NOMO-1 treated with DMSO at 0.1 percent for 48 hours (cell line): ENCODE measurements around the gene LAYN.
A peak's percentile ranks its signal among the peaks of the same experiment; 100 is the strongest.

Experiments
- DNase-seq: peaks from one replicate; lab custom pipeline; 2025; ENCODE audit not compliant: unreplicated experiment; lab: John Stamatoyannopoulos, UW

The LAYN gene, protein sequence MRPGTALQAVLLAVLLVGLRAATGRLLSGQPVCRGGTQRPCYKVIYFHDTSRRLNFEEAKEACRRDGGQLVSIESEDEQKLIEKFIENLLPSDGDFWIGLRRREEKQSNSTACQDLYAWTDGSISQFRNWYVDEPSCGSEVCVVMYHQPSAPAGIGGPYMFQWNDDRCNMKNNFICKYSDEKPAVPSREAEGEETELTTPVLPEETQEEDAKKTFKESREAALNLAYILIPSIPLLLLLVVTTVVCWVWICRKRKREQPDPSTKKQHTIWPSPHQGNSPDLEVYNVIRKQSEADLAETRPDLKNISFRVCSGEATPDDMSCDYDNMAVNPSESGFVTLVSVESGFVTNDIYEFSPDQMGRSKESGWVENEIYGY

DNA sequence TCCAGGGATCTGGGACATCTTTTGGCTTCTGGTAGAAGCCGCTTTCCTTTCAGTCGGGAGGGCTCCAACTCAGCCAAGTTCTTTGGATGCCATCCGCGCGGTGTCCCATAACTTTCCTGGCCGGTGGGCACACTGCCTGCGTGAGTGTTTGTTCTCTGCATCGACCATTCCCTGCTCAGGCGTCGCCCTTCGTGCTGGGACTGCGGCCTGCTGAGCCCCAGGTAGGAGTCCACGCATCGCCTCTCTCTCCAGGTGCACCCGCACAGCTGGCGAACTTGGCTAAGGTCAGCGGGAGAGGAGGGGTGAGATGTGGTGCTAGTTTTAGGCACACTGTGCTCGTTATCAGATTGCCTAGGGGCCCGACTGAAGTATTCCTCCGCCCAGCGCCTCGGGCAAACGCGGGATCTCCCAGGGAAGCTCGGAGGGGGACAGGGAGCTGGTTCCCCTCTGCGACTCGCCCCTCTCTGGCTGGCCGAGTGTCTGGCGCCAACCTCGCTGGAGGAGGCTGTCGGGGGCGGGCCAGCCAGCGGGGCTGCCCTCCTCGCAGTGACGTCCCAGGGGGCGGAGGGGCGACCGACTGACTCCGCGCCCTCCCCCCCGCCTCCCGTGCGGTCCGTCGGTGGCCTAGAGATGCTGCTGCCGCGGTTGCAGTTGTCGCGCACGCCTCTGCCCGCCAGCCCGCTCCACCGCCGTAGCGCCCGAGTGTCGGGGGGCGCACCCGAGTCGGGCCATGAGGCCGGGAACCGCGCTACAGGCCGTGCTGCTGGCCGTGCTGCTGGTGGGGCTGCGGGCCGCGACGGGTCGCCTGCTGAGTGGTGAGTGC lies at the start of gene LAYN:
LAYN (plus strand) TSS at position 607 of the 823 bp plus-strand sequence; CDS start at position 731, 124 bp downstream.
- DNase-seq = no peak

DNA sequence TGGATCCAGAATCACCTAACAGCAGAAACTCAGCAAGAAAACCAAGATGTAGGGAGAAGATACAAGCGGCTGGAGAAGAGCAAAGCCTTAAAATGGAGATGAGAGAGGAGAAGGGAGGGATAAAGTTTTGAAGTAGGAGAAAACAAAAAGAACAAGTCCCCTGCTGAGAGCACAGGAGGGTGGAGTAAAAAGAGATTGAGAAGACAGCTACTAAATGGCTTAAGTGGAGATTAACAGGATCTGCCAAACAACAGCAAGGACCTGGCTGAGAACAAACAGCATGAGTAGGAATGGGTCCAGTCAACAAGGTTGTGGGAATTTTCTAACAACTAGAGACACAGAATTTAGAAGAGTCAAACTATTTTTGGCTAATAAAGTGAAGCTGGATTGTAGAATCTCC lies 46.5 kb upstream of the LAYN start:
- DNase-seq = no peak

DNA sequence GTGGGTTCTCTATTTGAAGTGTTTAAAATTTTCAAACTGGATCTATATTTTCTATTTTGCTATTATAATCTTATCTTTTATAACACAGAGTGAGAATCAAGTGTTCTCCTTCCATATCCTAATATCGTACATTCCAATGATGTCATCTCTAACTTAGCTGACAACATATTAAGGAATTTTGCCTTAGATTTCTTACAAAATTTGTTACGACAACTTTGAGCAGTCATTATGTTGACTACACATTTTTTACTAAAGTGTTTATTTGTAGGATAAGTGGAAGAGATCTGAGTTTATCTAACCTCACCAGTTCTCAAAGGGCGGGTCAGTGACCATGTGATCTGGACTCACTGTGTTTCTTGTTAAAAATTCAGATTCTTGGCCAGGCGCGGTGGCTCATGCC lies 41.0 kb upstream of the LAYN start:
- DNase-seq = no peak

DNA sequence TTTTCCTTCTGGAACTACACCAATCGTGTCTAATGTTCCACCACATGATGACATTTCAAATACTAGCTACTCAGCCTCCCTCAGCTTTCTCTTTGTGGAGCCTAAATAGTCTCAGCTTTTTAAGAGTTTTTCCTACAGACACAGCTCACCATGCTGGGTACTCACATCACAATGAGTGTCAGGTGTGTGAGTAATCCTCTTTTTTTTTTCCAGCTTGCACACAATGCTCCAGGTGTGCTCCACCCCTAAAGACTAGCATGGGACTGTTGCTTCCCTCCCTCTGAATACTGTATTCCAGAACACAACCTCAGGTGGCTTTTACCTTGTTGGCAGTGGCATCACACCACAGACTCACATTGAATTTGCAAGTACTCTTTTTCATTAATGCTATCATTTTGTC lies 40.0 kb upstream of the LAYN start:
- DNase-seq = no peak

DNA sequence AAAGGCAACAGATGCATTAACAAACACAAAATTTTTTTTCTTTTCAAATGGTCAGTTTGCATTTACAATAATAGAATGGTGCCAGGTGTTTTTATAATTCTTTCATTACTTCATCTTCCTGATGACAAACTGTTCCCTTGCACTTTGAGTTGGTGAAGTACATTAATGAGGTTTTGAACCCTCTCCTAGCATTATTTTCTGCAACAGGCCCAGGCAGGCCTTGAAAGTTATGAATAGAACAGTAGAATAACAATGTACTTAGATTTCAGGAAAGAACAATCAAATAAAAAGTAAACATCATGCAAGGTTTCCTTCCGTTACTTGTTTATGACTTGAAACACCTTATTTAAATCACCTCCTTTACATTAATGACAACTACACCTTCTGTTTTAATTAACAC lies 37.9 kb upstream of the LAYN start:
- DNase-seq = no peak

DNA sequence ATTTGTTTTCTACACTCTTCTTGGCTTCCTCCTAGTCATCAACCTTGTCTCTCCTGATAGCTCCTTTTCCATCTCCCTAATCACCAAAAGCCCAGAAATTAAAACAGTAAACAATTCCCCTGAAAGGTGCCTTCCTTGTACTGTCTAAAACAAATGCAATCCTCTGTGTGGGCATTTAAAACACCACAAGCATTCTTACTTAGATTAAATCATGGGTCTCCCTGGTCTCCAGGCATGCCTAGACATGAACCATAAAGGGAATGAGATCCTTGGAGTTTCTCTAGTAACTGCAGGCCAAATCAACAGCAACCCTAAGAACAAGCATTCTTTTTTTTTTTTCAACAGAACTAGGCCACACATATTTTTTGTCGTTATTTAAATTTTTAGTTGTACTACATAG lies 30.2 kb upstream of the LAYN start:
- no peak for DNase-seq

DNA sequence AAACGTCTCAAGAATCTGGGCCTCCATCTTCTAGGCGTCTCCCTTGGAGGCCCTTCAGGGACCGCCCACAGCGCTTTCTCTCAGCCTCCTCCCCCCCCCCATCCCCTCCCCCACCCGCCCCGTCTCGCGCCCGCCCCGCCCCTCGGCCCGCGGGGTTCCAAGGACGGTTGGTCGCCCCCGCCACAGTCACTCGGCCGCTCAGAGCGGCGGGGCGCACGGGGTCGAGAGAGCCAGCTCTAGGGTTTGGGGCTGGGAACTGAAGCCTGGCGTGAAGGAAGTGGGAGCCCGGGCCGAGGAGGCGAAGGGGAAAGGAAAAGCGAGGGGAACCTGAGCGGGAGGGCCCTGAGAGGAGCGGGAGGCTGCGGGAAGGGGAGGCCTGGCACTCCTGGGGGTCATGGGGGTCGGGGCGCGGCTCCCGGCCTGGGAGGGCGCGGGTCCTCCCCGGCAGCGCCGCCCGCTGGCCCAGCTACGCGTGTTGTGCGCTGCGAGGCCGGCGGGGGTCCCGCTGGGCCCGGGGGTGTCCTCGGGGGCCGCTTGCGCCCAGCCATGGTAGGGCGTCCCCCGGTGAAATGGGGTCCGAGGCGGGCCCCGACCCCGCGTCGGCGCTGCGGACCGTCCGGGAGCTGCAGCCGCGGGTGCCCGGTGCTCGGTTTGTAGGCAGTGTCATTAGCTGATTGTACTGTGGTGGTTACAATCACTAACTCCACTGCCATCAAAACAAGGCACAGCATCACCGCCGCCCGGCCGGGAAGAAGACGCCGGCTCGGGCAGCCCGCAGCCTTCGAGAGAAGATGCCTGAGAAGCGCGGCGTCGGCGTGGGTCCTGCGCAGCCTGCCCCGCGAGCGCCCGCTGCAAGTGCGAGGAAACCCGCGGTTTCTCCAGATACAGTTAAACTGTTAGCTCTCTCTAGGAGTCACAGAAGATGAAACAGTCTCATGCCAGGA lies 28.0 kb upstream of the LAYN start, which contains the start of gene BTG4:
BTG4 (minus strand) TSS at position 91 of the 944 bp plus-strand sequence. CDS start 13,610 bp downstream, outside the sequence.
- no peak for DNase-seq

DNA sequence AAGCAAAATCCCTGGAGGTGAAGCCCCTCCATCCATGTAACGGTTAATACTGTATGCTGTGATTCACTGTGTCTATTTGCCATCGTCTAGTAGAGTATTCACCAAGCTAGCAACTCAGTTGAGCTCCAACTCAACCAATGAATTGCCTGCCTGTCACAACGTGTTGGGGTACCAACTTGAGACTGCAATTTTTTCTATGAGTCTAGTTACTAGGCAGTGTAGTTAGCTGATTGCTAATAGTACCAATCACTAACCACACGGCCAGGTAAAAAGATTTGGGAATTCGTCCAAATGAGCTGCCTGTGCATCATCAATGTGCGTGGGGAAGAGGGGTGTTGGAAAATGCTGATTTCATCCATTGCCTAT lies 27.3 kb upstream of the LAYN start:
- no peak for DNase-seq

DNA sequence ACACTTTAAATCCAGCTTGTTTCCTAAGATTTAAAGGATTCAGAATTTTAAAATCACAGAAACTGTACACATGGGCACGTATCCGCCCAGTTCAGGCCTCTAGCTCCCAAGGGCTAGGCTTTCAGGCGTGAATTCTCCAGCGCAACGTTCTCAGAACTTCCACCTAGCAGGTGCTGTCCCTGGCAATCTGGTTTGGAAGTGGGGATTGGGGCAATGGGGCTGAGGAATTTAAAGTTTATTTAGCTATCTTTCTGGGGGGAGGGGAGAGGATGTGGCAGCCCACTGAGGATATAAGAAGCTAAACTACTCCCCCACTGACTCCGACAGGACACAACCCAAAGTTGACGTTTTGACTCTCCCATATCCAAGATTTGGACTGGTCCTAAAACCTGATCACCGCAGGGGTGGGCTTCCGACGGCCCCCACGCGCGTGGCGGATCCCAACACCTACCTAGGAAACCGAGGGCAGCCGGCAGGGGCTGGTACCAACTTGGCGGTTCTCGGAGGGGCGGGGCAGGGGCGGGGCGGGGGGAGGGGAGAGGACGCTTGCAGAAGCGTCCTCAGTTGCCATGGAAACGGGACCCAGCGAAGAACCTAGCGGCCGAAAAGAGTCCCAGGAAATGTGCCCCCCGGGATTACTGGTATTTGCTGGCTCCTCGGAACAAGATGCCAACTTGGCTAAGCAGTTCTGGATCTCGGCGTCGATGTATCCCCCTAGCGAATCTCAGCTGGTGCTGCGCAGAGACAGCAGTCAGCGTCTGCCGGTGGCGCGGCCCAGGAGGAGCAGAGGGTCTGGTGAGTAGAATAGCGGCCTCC lies 26.1 kb upstream of the LAYN start, which contains the start of gene HOATZ:
HOATZ (plus strand) TSS at position 563 of the 816 bp plus-strand sequence; CDS start at position 570, 7 bp downstream.
- no peak for DNase-seq

DNA sequence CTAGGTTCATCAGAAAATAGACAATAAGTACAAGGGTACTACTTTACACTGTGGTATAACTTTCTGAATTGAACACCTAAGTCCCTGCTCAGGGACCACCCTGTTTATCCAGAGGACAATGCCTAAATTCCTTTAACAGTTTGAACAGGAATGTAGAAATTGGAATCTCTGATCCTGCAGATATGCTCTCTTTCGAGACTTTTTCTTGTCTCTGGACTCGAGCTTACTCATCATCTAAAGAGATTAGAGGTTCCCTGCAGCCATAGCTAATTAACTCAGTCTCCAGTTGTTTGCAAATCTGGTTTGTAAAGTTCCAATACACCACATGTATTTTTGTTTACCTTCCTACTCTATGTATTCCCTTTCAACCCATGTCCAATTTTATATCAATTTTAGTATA lies 24.9 kb upstream of the LAYN start:
- no peak for DNase-seq

DNA sequence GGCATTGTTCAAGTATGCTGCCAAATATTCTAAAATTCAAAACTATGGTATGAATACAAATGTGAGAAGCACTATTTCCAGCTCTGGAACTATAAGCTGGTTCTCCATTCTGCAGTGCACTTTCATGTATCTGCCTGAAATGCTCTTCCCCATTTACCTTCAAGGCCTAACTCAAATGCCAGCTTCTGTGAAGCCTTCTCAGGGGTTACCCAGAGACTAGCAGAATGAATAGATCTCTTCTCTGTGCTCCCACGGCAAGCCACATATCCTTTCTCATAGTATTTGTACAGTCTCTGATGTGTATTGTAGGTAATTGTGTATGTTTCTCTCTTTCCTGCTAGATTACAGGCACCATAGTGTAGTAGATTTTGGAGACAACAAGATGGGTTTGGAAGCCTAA lies 21.9 kb upstream of the LAYN start:
- DNase-seq = no peak

DNA sequence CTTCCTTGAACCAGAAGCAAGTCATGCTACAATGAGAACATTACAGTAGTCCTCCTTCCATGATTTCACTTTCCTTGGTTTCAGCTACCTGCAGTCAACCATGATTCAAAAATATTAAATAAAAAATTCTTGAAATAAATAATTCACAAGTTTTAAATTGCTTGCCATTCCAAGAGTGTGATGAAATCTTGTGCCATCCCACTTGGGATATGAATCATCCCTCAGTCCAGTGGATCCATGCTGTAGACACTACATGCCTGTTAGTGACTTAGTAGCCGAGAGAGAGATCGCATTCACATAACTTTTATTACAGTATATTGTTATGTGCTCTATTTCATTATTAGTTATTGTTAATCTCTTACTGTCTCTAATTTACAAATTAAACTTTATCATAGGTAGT lies 20.0 kb upstream of the LAYN start:
- no peak for DNase-seq

DNA sequence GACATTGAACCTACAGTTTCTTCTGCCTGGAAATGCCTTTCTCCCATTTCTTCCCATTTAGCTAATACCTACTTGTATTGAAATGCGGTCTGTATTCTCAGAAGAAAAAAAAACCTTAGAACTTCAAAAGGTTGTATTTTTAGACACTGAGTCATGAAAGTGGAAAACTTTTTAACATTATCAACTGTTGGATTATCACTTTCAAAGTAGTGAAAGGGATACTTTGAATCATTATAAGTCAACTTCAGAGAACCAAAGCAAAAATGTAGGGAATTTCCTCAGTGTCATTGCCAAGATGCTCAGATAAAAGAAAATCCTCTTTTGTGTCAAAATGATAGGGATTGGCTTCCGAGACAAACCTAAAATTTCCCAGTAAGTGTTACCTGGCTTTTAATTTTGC lies 19.4 kb upstream of the LAYN start:
- no peak for DNase-seq

DNA sequence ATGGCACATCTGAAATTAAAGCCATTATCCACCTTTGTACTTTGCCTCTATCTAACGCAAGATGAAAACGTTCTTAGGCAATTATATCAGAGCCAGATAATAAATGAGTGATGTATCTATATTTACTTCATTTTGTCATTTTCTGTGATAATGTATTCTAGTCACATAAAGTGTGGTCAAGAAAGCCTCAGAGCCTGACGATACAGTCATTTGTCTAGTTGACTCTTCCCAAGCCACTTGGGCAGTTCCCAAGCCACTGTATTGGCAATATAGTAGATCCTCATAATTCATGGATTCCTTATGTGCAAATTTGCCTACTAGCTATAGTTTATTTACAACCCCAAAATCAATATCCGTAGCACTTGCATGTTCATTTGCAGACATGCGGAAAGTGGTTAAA lies 18.1 kb upstream of the LAYN start:
- no peak for DNase-seq

DNA sequence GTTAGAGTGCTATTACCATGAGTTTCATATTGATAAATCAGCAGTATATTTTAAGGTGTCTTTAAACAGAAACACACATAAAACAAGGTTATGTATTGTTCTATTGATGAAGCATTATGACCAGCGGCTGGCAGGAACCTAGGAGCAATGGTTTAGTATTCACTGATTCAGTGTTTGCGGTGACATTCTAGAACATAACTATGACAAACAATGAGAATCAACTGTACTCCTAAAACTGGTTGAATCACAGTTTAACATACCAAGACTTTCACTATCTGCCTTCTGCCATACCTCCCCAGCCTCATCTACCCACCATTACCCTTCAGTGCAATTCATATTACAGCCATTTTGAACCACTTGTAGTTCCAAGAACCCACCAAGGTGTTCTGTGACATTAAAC lies 17.2 kb upstream of the LAYN start:
- no peak for DNase-seq

DNA sequence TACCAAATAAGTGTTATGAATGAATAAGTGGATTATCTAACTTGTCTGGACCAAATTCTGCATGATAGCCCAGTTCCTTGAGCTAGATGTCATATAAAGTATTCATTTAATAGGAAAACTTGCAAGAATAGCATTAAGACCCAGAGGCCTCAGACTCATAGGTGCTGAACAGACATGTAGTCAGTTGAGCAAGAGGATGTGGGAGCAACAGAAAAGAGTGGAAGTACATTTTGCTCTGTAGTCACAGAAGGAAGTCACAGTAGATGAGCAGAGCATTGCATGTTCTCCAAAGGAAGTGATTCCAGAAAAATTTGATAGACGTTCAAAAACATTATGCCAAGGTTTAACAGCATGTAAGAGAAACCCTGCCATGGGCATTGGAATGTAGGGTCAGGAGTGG lies 16.5 kb upstream of the LAYN start:
- peak; percentile 49 for DNase-seq

DNA sequence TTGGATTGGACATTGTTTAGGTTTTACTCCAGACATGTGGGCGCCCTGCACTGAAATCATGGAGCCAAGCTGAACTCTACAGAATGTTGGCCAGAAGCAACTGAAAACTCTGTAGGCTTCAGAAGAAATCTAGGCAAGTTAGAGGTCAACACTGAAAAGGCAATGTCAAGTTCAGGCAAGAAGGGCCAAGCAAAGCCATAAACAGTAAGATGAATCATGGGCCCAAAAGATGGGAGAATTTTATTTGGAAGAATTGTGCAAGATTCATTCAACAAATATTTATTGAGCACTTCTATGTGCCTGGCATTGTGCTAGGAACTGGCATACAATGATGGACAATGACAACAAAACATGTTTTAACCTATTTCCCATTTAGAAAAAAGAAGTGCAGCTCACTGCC lies 15.1 kb upstream of the LAYN start:
- DNase-seq = no peak

DNA sequence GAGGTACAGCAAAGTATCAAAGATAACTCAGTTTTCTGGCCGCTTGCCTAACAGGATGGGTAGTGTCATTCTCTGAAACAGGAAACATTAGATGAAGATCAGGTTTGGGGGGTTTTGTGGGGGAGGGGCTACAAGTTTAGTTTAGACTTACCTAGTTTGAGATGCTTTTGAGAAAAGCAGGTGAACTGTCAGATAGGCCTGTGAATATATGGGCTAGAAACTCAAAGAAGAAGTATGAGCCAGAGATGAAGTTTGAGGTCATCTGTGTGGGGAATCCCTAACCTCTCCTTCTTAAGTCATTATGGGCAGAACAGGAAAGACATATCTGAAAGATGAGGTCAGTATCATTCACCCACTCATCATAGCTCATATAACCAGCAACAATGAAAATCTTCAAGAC lies 14.0 kb upstream of the LAYN start:
- no peak for DNase-seq

DNA sequence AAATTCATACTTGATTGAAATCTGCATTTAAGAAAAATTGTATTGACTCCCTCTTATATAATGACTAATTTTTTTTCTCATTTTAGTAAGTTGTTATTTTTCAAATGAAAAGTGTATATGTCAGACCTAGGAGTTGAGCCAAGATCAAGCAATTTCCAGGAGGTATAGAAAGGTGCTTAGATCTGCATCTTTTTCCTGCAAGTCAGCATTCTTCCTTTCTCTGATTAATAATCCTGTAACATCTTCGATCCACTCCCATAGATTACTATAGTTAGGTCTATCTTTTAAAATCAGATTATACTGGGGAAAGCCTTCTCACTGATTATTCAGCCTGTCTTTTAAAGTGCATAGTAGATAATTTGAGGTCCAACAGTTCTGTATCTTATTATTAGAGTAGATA lies 13.2 kb upstream of the LAYN start:
- DNase-seq = no peak

DNA sequence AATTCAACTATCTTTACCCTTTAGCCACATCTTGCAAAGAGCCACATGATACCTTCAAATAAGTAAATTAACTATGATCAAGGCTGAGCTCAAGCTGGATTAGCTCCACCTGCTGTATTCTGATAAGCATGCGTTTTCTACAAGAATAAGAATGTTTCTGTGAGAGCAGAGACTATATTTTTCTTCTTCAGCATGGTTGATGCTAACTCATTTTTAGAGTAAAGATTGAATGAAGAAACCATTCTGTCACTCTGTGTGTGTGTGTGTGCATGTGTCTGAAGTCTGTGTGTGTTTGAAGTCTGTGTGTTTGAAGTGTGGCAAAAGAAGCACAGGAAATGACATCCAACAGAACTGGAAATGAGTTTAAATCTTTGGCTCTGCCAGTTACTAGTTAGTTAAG lies 12.0 kb upstream of the LAYN start:
- DNase-seq = no peak
